KMS-11 (cell line): ENCODE results near the gene PRUNE2.

Experiments
- H2AFZ ChIP-seq: fragments of 200-600 bp; sonication (generic); 2 replicates; pipeline ENCODE4 v1.6.1; 2016; ENCODE audit warnings: antibody characterized with exemption, mixed run types, low read depth
- H3K27ac ChIP-seq: fragments of 200-600 bp; sonication (generic); 2 replicates; pipeline ENCODE4 v1.6.1; 2016; ENCODE audit warnings: mild to moderate bottlenecking, mixed run types
- H3K27me3 ChIP-seq: fragments of 200-600 bp; sonication (generic); 2 replicates; pipeline ENCODE4 v1.6.1; 2017; ENCODE audit warnings: mild to moderate bottlenecking, low read depth, mixed run types, moderate library complexity; ENCODE audit not compliant: insufficient read depth
- H3K36me3 ChIP-seq: fragments of 200-600 bp; sonication (generic); 2 replicates; pipeline ENCODE4 v1.6.1; 2017; ENCODE audit warnings: mild to moderate bottlenecking, mixed run types; ENCODE audit not compliant: insufficient read depth
- H3K4me1 ChIP-seq: fragments of 200-600 bp; sonication (generic); 2 replicates; pipeline ENCODE4 v1.6.1; 2016; ENCODE audit warnings: mild to moderate bottlenecking, low read depth, mixed run types; ENCODE audit not compliant: poor library complexity, severe bottlenecking
- H3K4me2 ChIP-seq: fragments of 200-600 bp; sonication (generic); 2 replicates; pipeline ENCODE4 v1.7.0; 2016; ENCODE audit warnings: mild to moderate bottlenecking, mixed run types
- H3K4me3 ChIP-seq: fragments of 200-600 bp; sonication (generic); IDR thresholded peaks from 2 replicates; pipeline ENCODE4 v1.6.1; 2017; ENCODE audit warnings: low read depth, low read length, mixed read lengths; ENCODE audit not compliant: insufficient read depth
- H3K79me2 ChIP-seq: fragments of 200-600 bp; sonication (generic); 2 replicates; pipeline ENCODE4 v1.6.1; 2016; ENCODE audit warnings: low read depth, mixed run types; ENCODE audit not compliant: insufficient read depth
- H3K9ac ChIP-seq: fragments of 200-600 bp; sonication (generic); 2 replicates; pipeline ENCODE4 v1.6.1; 2016; ENCODE audit warnings: mild to moderate bottlenecking, mixed run types
- H4K20me1 ChIP-seq: fragments of 200-600 bp; sonication (generic); 2 replicates; pipeline ENCODE4 v1.6.1; 2016; ENCODE audit warnings: mild to moderate bottlenecking, mixed run types; ENCODE audit not compliant: insufficient read depth
- TF ChIP-seq, protein P1 (sequence below): fragments of 200-600 bp; sonication (generic); conservative IDR thresholded peaks from 2 replicates; pipeline ENCODE4 v1.6.1; 2017; ENCODE audit warnings: low read depth, mild to moderate bottlenecking, antibody characterized with exemption, low read length, moderate library complexity, mixed read lengths

PRUNE2 gene

GRCh38 chr9:76906647-76906975 lies 697 bp upstream of the PRUNE2 start:
- Histone ChIP-seq H2AFZ (no peak overlapping the region), H3K36me3 (no peaks in the 10 kb centered on the region), H3K27me3 (no peaks in the 10 kb centered on the region), H3K4me2 (no peak overlapping the region), H3K9ac (no peak overlapping the region), H4K20me1 (no peaks in the 10 kb centered on the region), H3K4me1 (no peaks in the 10 kb centered on the region), H3K4me3 (no peak overlapping the region), H3K79me2 (no peaks in the 10 kb centered on the region), H3K27ac (no peak overlapping the region)
- TF ChIP-seq, protein P1, sequence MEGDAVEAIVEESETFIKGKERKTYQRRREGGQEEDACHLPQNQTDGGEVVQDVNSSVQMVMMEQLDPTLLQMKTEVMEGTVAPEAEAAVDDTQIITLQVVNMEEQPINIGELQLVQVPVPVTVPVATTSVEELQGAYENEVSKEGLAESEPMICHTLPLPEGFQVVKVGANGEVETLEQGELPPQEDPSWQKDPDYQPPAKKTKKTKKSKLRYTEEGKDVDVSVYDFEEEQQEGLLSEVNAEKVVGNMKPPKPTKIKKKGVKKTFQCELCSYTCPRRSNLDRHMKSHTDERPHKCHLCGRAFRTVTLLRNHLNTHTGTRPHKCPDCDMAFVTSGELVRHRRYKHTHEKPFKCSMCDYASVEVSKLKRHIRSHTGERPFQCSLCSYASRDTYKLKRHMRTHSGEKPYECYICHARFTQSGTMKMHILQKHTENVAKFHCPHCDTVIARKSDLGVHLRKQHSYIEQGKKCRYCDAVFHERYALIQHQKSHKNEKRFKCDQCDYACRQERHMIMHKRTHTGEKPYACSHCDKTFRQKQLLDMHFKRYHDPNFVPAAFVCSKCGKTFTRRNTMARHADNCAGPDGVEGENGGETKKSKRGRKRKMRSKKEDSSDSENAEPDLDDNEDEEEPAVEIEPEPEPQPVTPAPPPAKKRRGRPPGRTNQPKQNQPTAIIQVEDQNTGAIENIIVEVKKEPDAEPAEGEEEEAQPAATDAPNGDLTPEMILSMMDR: no peak

- Histone ChIP-seq H2AFZ (no peak overlapping the region), H3K27me3 (no peaks in the 10 kb centered on the region), H3K79me2 (no peaks in the 10 kb centered on the region), H3K4me2 (no peak overlapping the region), H3K4me3 (no peak overlapping the region), H4K20me1 (no peaks in the 10 kb centered on the region), H3K27ac (no peak overlapping the region), H3K36me3 (no peaks in the 10 kb centered on the region), H3K4me1 (no peaks in the 10 kb centered on the region), H3K9ac (no peak overlapping the region)
- TF ChIP-seq, protein P1: no peak
Measured at GRCh38 chr9:76904661-76905457, 1.1 kb downstream of the PRUNE2 start.

- H2AFZ ChIP-seq: no peak overlapping the region
- no peaks in the 10 kb centered on the region for H3K36me3 ChIP-seq
- no peak overlapping the region for H3K4me2 ChIP-seq
- H3K9ac ChIP-seq: no peak overlapping the region
- no peaks in the 10 kb centered on the region for H3K79me2 ChIP-seq
- no peak overlapping the region for H3K4me3 ChIP-seq
- H3K27ac ChIP-seq: no peak overlapping the region
- no peaks in the 10 kb centered on the region for H3K4me1 ChIP-seq
- no peaks in the 10 kb centered on the region for H4K20me1 ChIP-seq
- no peaks in the 10 kb centered on the region for H3K27me3 ChIP-seq
- TF ChIP-seq, protein P1: no peak
Measured at GRCh38 chr9:76902395-76902794, 3.5 kb downstream of the PRUNE2 start.

DNA sequence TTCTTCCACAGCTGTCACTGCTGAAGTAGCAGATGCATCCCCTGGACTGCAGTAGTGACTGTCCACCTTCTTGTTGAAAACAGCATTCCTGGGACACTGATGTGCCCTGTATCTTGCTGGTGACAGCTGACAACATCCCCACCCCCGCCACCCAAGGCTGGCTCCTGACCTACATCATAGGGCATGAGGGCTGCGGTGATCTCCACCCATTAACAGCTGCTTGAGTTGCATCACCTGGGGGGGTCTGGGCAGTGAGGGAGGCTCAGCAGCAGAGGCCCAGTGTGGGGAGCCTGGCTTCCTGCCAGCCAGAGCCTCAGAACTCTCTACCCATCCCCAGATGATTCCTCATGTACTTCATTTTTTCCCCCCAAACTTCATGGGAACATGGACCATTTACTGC lies 4.1 kb downstream of the PRUNE2 start:
- Histone ChIP-seq H2AFZ (no peak overlapping the region), H3K36me3 (no peaks in the 10 kb centered on the region), H3K4me2 (no peak overlapping the region), H3K27me3 (no peaks in the 10 kb centered on the region), H4K20me1 (no peaks in the 10 kb centered on the region), H3K4me1 (no peaks in the 10 kb centered on the region), H3K27ac (no peak overlapping the region), H3K79me2 (no peaks in the 10 kb centered on the region), H3K9ac (no peak overlapping the region), H3K4me3 (no peak overlapping the region)
- TF ChIP-seq, protein P1: no peak
